Right atrium auricular region (tissue), 2 donors: ENCODE data around the gene C1QTNF8. TPM values are rescaled to one million over a fixed set of nuclear protein-coding genes. Genes with fewer than 3 reads are reported as not detected.

ENCODE experiments used
- DNase-seq: peaks from one replicate; pipeline ENCODE4 v3.0.0-alpha.2; 2019; ENCODE audit warnings: low spot score
- H3K27ac ChIP-seq, 2 donors: fragments of 200-600 bp; sonication (generic); 1 replicate in 1 of 2; 2 replicates in 1 of 2; pipeline ENCODE4 v1.5.1; 2016 to 2019
- H3K27me3 ChIP-seq, 2 donors: fragments of 200-600 bp; sonication (generic); one replicate each; pipeline versions ENCODE4 v1.5.1 to v1.6.0; 2017 to 2019
- H3K36me3 ChIP-seq: fragments of 200-600 bp; sonication (generic); one replicate; pipeline ENCODE4 v1.5.1; 2016
- H3K4me1 ChIP-seq, 2 donors: fragments of 200-600 bp; sonication (generic); one replicate each; pipeline versions ENCODE4 v1.5.1 to v1.6.0; 2017 to 2019
- H3K4me3 ChIP-seq, 2 donors: fragments of 200-600 bp; sonication (generic); 1 replicate in 1 of 2; 2 replicates in 1 of 2; pipeline ENCODE4 v1.5.1; 2017 to 2019; ENCODE audit warnings: mild to moderate bottlenecking in 1 of 2, moderate library complexity in 1 of 2
- H3K9me3 ChIP-seq, 2 donors: fragments of 200-600 bp; sonication (generic); one replicate each; pipeline ENCODE4 v1.5.1; 2019
- CTCF ChIP-seq, 2 donors: fragments of 200-600 bp; sonication (generic); IDR thresholded peaks; one replicate each; pipeline ENCODE4 v1.5.1; 2019; ENCODE audit warnings: antibody characterized with exemption in 2 of 2
- total RNA-seq, 2 donors: library from RNA; depleted of rRNA; stranded (reverse); fragments of >200 nt; gene quantifications; one replicate each; pipeline ENCODE4 v1.1.0, GENCODE V29; 2016

C1QTNF8 gene
- total RNA-seq, 2 donors from 2014 or later, result not detected

GRCh38 chr16:1066584-1067172, 29.4 kb downstream of the C1QTNF8 start:
- no peak for DNase-seq
- H3K4me1 ChIP-seq, result peaks cover 0 to 3% of the 10 kb centered on the region in 2 donors
- TF ChIP-seq CTCF (IDR thresholded peaks at IDR 0.05), result no peak
- no peak overlapping the region for H3K27ac ChIP-seq
- H3K27me3 ChIP-seq, result peaks cover 0 to 10% of the 10 kb centered on the region in 2 donors
- no peaks in the 10 kb centered on the region for H3K9me3 ChIP-seq
- H3K4me3 ChIP-seq, result no peak overlapping the region
- H3K36me3 ChIP-seq, result no peaks in the 10 kb centered on the region

- H3K27me3 ChIP-seq, result no peaks in the 10 kb centered on the region
Measured at GRCh38 chr16:1065469-1066128, 30.4 kb downstream of the C1QTNF8 start.

GRCh38 chr16:1063728-1064127, 32.3 kb downstream of the C1QTNF8 start:
- Histone ChIP-seq H3K27ac (no peak overlapping the region), H3K4me1 (no peaks in the 10 kb centered on the region), H3K36me3 (no peaks in the 10 kb centered on the region), H3K27me3 (no peaks in the 10 kb centered on the region), H3K4me3 (no peak overlapping the region), H3K9me3 (no peaks in the 10 kb centered on the region)
- DNase-seq, result no peak
- TF ChIP-seq CTCF (IDR thresholded peaks at IDR 0.05), result no peak

More at GRCh38 chr16:1065469-1066128, 30.4 kb downstream of the C1QTNF8 start:
- Histone ChIP-seq H3K4me3 (no peak overlapping the region), H3K9me3 (no peaks in the 10 kb centered on the region), H3K27ac (no peak overlapping the region), H3K4me1 (peaks cover 0 to under 1% of the 10 kb centered on the region in 2 donors), H3K36me3 (no peaks in the 10 kb centered on the region)
- TF ChIP-seq CTCF (IDR thresholded peaks at IDR 0.05), result no peak
- DNase-seq, result no peak

- no peaks in the 10 kb centered on the region for H3K27me3 ChIP-seq
- no peaks in the 10 kb centered on the region for H3K4me1 ChIP-seq
- no peak overlapping the region for H3K27ac ChIP-seq
- H3K36me3 ChIP-seq, result no peaks in the 10 kb centered on the region
- no peaks in the 10 kb centered on the region for H3K9me3 ChIP-seq
- DNase-seq, result no peak
- TF ChIP-seq CTCF (IDR thresholded peaks at IDR 0.05), result no peak
- H3K4me3 ChIP-seq, result no peak overlapping the region
Measured at GRCh38 chr16:1062895-1063294, 33.1 kb downstream of the C1QTNF8 start.

- DNase-seq, result no peak
- no peak for TF ChIP-seq CTCF (IDR thresholded peaks at IDR 0.05)
- H3K4me3 ChIP-seq, result no peak overlapping the region
- no peaks in the 10 kb centered on the region for H3K27me3 ChIP-seq
- no peaks in the 10 kb centered on the region for H3K9me3 ChIP-seq
- no peaks in the 10 kb centered on the region for H3K36me3 ChIP-seq
- H3K27ac ChIP-seq, result no peak overlapping the region
- no peaks in the 10 kb centered on the region for H3K4me1 ChIP-seq
Measured at GRCh38 chr16:1061769-1062505, 34.1 kb downstream of the C1QTNF8 start.
